Fibroblast of lung (primary cell): ENCODE measurements around the gene SLC23A2. TPM values are rescaled to one million over a fixed set of nuclear protein-coding genes. Genes with fewer than 3 reads are reported as not detected.
A peak's percentile ranks its signal among the peaks of the same experiment; 100 is the strongest.

Experiments used
- DNase-seq, 2 donors: peaks; one replicate each; pipeline versions ENCODE4 v3.0.0 to v3.0.0-alpha.2; 2010; ENCODE audit warnings: low read depth in 2 of 2
- H2AFZ ChIP-seq: 2 replicates; pipeline ENCODE4 v1.5.1; 2012; ENCODE audit warnings: low read length, control low read depth, inconsistent platforms
- H3K27ac ChIP-seq: 2 replicates; pipeline ENCODE4 v1.5.1; 2011; ENCODE audit warnings: low read length, control low read depth; ENCODE audit not compliant: insufficient read depth
- H3K27me3 ChIP-seq: 2 replicates; pipeline ENCODE4 v1.5.1; 2011; ENCODE audit warnings: mild to moderate bottlenecking, low read length; ENCODE audit not compliant: control insufficient read depth, insufficient read depth
- H3K36me3 ChIP-seq: 2 replicates; pipeline ENCODE4 v1.5.1; 2011; ENCODE audit warnings: low read length; ENCODE audit not compliant: control insufficient read depth, insufficient read depth
- H3K4me1 ChIP-seq: 2 replicates; pipeline ENCODE4 v1.5.1; 2011; ENCODE audit warnings: low read length; ENCODE audit not compliant: control insufficient read depth, insufficient read depth; ENCODE audit errors: extremely low read depth
- H3K4me2 ChIP-seq: 2 replicates; pipeline ENCODE4 v1.5.1; 2011; ENCODE audit warnings: low read length, control low read depth; ENCODE audit not compliant: insufficient read depth; ENCODE audit errors: extremely low read depth
- H3K4me3 ChIP-seq, 4 experiments: fragments of 200-600 bp in 1 of 4; sonication (generic) in 1 of 4; replicated peaks in 1 of 4; 2 replicates each; pipeline ENCODE4 v1.5.1; 2011 to 2016; ENCODE audit warnings: low read length in 4 of 4, low read depth in 3 of 4, mild to moderate bottlenecking in 3 of 4, control low read depth in 2 of 4, inconsistent platforms in 1 of 4, mixed read lengths in 1 of 4; ENCODE audit not compliant: insufficient read depth in 1 of 4; ENCODE audit errors: control extremely low read depth in 1 of 4
- H3K79me2 ChIP-seq: 2 replicates; pipeline ENCODE4 v1.5.1; 2012; ENCODE audit warnings: mild to moderate bottlenecking, low read length, inconsistent platforms; ENCODE audit not compliant: control insufficient read depth, insufficient read depth
- H3K9ac ChIP-seq: 2 replicates; pipeline ENCODE4 v1.5.1; 2011; ENCODE audit warnings: mild to moderate bottlenecking, low read length, control low read depth; ENCODE audit not compliant: insufficient read depth
- H3K9me3 ChIP-seq: 2 replicates; pipeline ENCODE4 v1.5.1; 2012; ENCODE audit warnings: low read depth, low read length; ENCODE audit not compliant: control insufficient read depth, insufficient read depth
- H4K20me1 ChIP-seq: 2 replicates; pipeline ENCODE4 v1.5.1; 2011; ENCODE audit warnings: low read length; ENCODE audit not compliant: control insufficient read depth, insufficient read depth; ENCODE audit errors: extremely low read depth
- EZH2 ChIP-seq: IDR thresholded peaks from 2 replicates; pipeline ENCODE4 v1.5.1; 2012; ENCODE audit warnings: low read length, control low read depth, mild to moderate bottlenecking; ENCODE audit errors: missing control alignments
- polyA plus RNA-seq, 2 donors: library from polyadenylated mRNA; depleted of rRNA in 1 of 2; stranded (reverse) in 1 of 2; unstranded in 1 of 2; fragments of >200 nt; gene quantifications; 2 replicates each; pipeline ENCODE4 v1.2.1, GENCODE V29; 2011 to 2012; ENCODE audit warnings: missing spikeins in 1 of 2
- total RNA-seq: library from RNA; depleted of rRNA; stranded (reverse); fragments of >200 nt; gene quantifications from 2 replicates; pipeline ENCODE4 v1.2.1, GENCODE V29; 2014
- TF ChIP-seq, protein P1 (sequence below), 2 donors: IDR thresholded peaks in 1 of 2; conservative IDR thresholded peaks in 1 of 2; 1 replicate in 1 of 2; 2 replicates in 1 of 2; pipeline ENCODE4 v1.5.1; 2011 to 2012; ENCODE audit warnings: low read length in 2 of 2, control low read depth in 1 of 2, inconsistent platforms in 1 of 2, low read depth in 1 of 2, mild to moderate bottlenecking in 1 of 2

SLC23A2 gene
- total and polyA plus RNA-seq, 2 donors (not counting 1 experiment from before 2014, with no cell fraction given), result 12.1 to 17.5 TPM

DNA sequence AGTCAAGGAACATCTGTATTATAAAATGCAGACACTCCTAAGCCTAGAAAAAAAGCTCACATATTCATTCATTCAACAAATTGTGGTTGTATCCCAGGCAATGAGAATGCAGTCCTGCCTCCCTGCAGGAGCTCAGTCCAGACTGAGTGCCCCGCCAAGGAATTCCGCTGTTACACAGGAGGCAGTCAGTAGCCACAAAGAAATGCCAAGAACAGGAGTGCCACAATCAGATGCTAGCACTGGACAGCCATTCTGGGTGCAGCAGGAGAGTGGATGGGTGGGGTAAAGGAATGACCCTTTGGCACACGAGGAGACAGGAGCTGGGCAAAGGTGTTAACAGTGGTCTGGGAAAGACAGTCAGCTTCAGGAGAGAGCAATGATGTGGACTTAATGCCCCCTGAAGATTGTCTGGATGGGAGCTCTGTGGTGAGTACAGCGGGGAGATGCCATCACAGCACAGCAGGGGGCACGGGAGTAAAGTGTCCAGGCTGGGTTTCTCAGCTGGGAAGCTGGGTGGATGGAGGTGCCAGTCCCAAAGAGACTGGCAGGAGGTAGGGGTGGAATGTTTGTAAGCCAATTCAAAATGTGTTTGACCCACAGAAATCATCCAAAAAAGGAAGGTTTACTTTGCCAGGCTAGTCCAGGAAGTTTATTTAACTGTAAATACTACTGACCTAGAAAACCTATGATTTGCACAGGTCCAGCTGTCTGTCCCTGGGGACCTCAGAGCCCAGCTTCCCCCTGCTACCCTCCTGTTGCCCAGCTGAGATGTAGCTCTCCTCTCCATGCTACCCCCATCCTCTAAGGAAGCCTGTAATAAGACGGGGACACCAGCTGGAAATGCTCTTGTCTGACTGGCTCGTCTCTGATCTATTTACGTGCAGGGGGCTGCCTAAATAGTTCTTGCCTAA is 84.1 kb downstream of the SLC23A2 start:
- peak in 1 of 2 donors; percentile 72 for DNase-seq
- TF ChIP-seq, protein P1, sequence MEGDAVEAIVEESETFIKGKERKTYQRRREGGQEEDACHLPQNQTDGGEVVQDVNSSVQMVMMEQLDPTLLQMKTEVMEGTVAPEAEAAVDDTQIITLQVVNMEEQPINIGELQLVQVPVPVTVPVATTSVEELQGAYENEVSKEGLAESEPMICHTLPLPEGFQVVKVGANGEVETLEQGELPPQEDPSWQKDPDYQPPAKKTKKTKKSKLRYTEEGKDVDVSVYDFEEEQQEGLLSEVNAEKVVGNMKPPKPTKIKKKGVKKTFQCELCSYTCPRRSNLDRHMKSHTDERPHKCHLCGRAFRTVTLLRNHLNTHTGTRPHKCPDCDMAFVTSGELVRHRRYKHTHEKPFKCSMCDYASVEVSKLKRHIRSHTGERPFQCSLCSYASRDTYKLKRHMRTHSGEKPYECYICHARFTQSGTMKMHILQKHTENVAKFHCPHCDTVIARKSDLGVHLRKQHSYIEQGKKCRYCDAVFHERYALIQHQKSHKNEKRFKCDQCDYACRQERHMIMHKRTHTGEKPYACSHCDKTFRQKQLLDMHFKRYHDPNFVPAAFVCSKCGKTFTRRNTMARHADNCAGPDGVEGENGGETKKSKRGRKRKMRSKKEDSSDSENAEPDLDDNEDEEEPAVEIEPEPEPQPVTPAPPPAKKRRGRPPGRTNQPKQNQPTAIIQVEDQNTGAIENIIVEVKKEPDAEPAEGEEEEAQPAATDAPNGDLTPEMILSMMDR (conservative IDR thresholded peaks at IDR 0.05 in 1 of 2, IDR thresholded peaks at IDR 0.05 in 1 of 2; ENCODE audit: low read depth in 1 of 2, low read length in 2 of 2), result peak in 1 of 2 donors; percentile 30
- no peak for TF ChIP-seq EZH2
- Histone ChIP-seq H2AFZ (no peak overlapping the region), H3K36me3 (no peaks in the 10 kb centered on the region), H3K9ac (no peak overlapping the region), H3K4me2 (no peak overlapping the region), H3K4me1 (peaks cover 6% of the 10 kb centered on the region), H3K27me3 (no peaks in the 10 kb centered on the region), H3K4me3 (no peak overlapping the region), H4K20me1 (no peaks in the 10 kb centered on the region), H3K79me2 (no peaks in the 10 kb centered on the region), H3K9me3 (no peaks in the 10 kb centered on the region), H3K27ac (no peak overlapping the region)

- no peak overlapping the region for H3K27ac ChIP-seq
- H2AFZ ChIP-seq, result no peak overlapping the region
Measured at GRCh38 chr20:4913147-4913546, 88.2 kb downstream of the SLC23A2 start.

More at GRCh38 chr20:4913147-4913546, 88.2 kb downstream of the SLC23A2 start:
- no peak for TF ChIP-seq EZH2
- TF ChIP-seq, protein P1 (conservative IDR thresholded peaks at IDR 0.05 in 1 of 2, IDR thresholded peaks at IDR 0.05 in 1 of 2; ENCODE audit: low read depth in 1 of 2, low read length in 2 of 2), result no peak
- Histone ChIP-seq H3K4me1 (peaks cover 6% of the 10 kb centered on the region), H3K9me3 (no peaks in the 10 kb centered on the region), H3K36me3 (no peaks in the 10 kb centered on the region), H3K79me2 (no peaks in the 10 kb centered on the region), H3K9ac (no peak overlapping the region), H3K4me3 (no peak overlapping the region), H3K27me3 (no peaks in the 10 kb centered on the region), H3K4me2 (no peak overlapping the region), H4K20me1 (no peaks in the 10 kb centered on the region)
- DNase-seq, result no peak
